HG03439 (cell line): Measurements from ENCODE around the gene OTOR.
A peak's percentile ranks its signal among the peaks of the same experiment; 100 is the strongest.

Source experiments
- ATAC-seq: cut with Tn5 transposase; IDR thresholded peaks from one replicate; pipeline ENCODE4 v1.9.1; 2021; ENCODE audit warnings: mild to moderate bottlenecking, moderate library complexity; ENCODE audit not compliant: unreplicated experiment

Gene OTOR

GRCh38 chr20:16747291-16747811, 807 bp upstream of the OTOR start:
- ATAC-seq = no peak

- no peak for ATAC-seq
Observed at GRCh38 chr20:16749573-16749972, 1.4 kb downstream of the OTOR start.

GRCh38 chr20:16752082-16752481, 3.9 kb downstream of the OTOR start:
- no peak for ATAC-seq

- ATAC-seq = no peak
Observed at GRCh38 chr20:16752901-16753300, 4.7 kb downstream of the OTOR start.

- ATAC-seq = no peak
Observed at GRCh38 chr20:16758454-16759180, 10.5 kb downstream of the OTOR start.

- no peak for ATAC-seq
Observed at GRCh38 chr20:16759181-16759563, 11.0 kb downstream of the OTOR start.

GRCh38 chr20:16760431-16761304, 12.5 kb downstream of the OTOR start:
- ATAC-seq = no peak

- peak; percentile 60 for ATAC-seq
Observed at GRCh38 chr20:16761305-16761829, 13.2 kb downstream of the OTOR start.

GRCh38 chr20:16764560-16764959, 16.4 kb downstream of the OTOR start:
- no peak for ATAC-seq

GRCh38 chr20:16771213-16771612, 23.1 kb downstream of the OTOR start:
- no peak for ATAC-seq

- ATAC-seq = no peak
Observed at GRCh38 chr20:16775961-16776360, 27.8 kb downstream of the OTOR start.

- ATAC-seq = no peak
Observed at GRCh38 chr20:16777126-16777525, 29.0 kb downstream of the OTOR start.

GRCh38 chr20:16778159-16778558, 30.0 kb downstream of the OTOR start:
- ATAC-seq = no peak

GRCh38 chr20:16781496-16781895, 33.3 kb downstream of the OTOR start:
- no peak for ATAC-seq

- no peak for ATAC-seq
Observed at GRCh38 chr20:16785226-16785625, 37.1 kb downstream of the OTOR start.
